ENCODE data around the gene LRRC59.
A peak's percentile ranks its signal among the peaks of the same experiment; 100 is the strongest.

The LRRC59 gene

DNA sequence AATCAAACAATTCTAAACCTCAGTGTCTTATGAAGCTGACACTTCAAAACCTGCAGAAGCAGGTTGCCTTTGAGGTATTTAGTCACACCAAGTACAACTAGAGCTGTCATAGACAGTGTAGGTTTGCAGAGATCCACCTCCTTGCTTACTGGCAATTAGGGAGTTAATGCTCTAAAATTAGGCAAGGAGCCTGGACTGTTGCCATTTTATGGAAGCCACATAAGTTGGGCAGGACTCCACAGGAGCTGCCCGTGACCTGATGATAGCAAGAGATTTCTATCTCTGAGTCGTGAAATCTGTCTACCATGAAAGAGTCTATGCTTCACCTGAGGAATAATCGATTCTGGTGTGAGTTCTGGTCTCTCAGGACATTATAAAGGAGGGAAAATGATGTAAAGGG is 15.4 kb downstream of the LRRC59 start:
- Histone ChIP-seq H3K36me3 (ENCODE audit: control insufficient read depth in 2 of 2, insufficient read depth in 2 of 2, low read length in 2 of 2) (peaks cover 42 to 49% of the 10 kb centered on the region in 2 donors), H3K9me3 (ENCODE audit: control insufficient read depth in 2 of 2, low read length in 2 of 2) (no peaks in the 10 kb centered on the region), H3K27me3 (ENCODE audit: control insufficient read depth in 1 of 2, insufficient read depth in 2 of 2, low read length in 2 of 2) (no peaks in the 10 kb centered on the region), H3K9ac (ENCODE audit: low read length in 2 of 2) (no peak overlapping the region), H3K4me1 (ENCODE audit: control insufficient read depth, insufficient read depth, low read length) (no peaks in the 10 kb centered on the region), H3K27ac (ENCODE audit: low read length) (no peak overlapping the region), H3K4me3 (ENCODE audit: low read length in 2 of 2) (no peak overlapping the region)

DNA sequence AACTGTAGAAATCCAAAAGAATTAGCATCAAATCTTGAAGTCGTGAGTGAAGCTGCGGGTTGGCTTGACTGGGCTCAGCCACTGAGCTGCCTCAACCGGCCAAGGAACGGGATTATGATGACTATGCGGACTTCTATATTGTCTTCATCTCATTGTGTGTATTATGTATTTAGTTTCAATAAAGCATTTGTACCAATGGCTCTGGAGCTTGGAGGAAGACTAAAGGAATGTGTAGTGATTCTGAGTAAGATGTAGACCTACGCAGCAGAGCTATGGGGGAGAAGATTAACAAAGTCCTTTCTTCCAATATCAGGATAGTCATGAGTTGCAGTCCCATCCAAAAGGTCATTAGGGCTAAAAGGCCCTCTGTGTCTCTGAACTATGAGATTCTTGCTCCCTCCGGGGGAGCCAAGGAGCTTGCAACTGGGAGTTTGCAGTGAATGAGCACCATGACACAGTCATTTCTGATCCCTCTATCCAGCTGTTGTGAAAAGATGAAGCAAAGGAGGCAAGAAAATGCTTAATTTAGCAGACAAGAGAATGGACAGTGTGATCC is 16.0 kb downstream of the LRRC59 start:
- Histone ChIP-seq H3K4me3 (ENCODE audit: low read length in 2 of 2) (no peak overlapping the region), H3K27ac (ENCODE audit: low read length) (no peak overlapping the region), H3K36me3 (ENCODE audit: control insufficient read depth in 2 of 2, insufficient read depth in 2 of 2, low read length in 2 of 2) (peaks cover 38 to 44% of the 10 kb centered on the region in 2 donors), H3K4me1 (ENCODE audit: control insufficient read depth, insufficient read depth, low read length) (no peaks in the 10 kb centered on the region), H3K27me3 (ENCODE audit: control insufficient read depth in 1 of 2, insufficient read depth in 2 of 2, low read length in 2 of 2) (no peaks in the 10 kb centered on the region), H3K9ac (ENCODE audit: low read length in 2 of 2) (no peak overlapping the region), H3K9me3 (ENCODE audit: control insufficient read depth in 2 of 2, low read length in 2 of 2) (no peaks in the 10 kb centered on the region)

DNA sequence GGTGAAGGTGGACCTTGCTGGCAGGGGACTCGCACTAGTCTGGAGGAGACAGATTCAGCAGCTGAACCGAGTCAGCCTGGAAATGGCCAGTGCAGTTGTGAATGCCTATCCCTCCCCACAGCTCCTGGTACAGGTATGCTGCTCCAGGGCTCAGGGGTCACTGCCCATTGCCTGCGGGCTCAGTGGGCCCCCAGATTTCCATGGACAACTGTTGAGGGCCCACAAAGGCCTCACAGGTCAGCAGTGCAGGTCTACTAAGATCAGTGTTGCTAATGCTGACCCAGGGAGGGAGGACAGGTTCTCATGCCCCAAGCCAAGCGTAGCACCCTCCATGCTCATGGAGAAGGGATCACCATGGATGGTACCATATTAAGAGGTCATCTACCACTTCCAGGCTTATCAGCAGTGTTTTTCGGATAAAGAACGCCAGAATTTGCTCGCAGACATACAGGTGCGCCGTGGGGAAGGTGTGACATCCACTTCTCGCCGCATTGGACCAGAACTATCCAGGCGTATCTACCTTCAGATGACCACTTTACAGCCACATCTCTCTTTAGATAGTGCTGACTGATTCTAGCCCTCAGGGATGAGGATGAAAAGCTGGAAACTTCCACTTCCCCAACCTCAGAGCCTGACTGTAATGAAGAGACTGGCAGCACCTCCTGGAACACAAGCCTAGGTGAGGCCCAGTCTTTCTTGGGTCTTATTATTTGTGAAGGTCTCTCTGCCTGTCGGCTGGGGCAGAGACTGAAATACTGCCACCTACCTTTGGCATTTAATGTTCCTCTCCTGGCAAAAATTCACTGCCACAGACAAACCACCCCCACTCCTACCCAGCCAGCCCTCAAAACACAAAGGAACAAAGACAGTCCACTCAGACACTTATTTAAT is 16.7 kb downstream of the LRRC59 start:
- H3K9ac ChIP-seq (ENCODE audit: low read length in 2 of 2): no peak overlapping the region
- no peak overlapping the region for H3K4me3 ChIP-seq (ENCODE audit: low read length in 2 of 2)
- peaks cover 31 to 41% of the 10 kb centered on the region in 2 donors for H3K36me3 ChIP-seq (ENCODE audit: control insufficient read depth in 2 of 2, insufficient read depth in 2 of 2, low read length in 2 of 2)
- no peaks in the 10 kb centered on the region for H3K4me1 ChIP-seq (ENCODE audit: control insufficient read depth, insufficient read depth, low read length)
- no peak overlapping the region for H3K27ac ChIP-seq (ENCODE audit: low read length)
- H3K27me3 ChIP-seq (ENCODE audit: control insufficient read depth in 1 of 2, insufficient read depth in 2 of 2, low read length in 2 of 2): no peaks in the 10 kb centered on the region
- no peaks in the 10 kb centered on the region for H3K9me3 ChIP-seq (ENCODE audit: control insufficient read depth in 2 of 2, low read length in 2 of 2)

DNA sequence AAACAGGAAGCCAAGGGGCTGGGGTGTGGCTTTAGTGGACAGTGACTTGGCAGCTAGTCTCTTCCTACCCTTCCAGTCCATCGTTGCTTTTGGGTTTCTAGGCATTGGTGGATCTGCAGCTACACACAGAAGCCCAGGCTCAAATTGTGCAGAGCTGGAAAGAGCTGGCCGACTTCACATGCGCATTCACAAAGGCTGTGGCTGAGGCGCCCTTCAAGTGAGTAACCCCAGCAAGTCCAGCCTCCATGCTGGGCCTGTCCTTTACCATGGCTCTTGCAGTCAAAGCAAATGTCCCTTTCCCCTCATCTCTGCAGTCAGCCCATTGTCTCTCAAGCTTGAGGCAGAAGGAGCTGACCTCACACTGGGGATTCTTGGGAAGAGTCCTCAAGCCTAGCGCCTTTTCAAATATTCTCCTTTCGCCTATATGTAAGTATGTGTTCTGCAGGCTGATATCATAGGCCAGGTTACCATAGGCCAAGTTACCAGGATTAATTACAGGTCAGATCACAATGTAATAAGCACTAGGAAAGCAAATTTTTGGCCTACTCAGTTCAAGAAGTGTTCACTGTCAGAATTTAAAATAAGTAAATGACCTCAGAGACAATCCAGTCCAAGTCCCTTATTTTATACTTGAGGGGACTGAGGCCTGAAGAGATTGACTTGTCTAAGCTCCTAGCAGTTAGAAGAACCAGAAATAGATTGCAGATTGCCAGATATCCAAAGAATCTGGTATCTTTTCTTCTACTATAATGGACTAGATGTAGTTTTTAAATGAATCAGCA is 17.8 kb downstream of the LRRC59 start:
- Histone ChIP-seq H3K36me3 (ENCODE audit: control insufficient read depth in 2 of 2, insufficient read depth in 2 of 2, low read length in 2 of 2) (peaks cover 22 to 32% of the 10 kb centered on the region in 2 donors), H3K9ac (ENCODE audit: low read length in 2 of 2) (no peak overlapping the region), H3K27me3 (ENCODE audit: control insufficient read depth in 1 of 2, insufficient read depth in 2 of 2, low read length in 2 of 2) (no peaks in the 10 kb centered on the region), H3K9me3 (ENCODE audit: control insufficient read depth in 2 of 2, low read length in 2 of 2) (no peaks in the 10 kb centered on the region), H3K27ac (ENCODE audit: low read length) (no peak overlapping the region), H3K4me3 (ENCODE audit: low read length in 2 of 2) (no peak overlapping the region), H3K4me1 (ENCODE audit: control insufficient read depth, insufficient read depth, low read length) (no peaks in the 10 kb centered on the region)

DNA sequence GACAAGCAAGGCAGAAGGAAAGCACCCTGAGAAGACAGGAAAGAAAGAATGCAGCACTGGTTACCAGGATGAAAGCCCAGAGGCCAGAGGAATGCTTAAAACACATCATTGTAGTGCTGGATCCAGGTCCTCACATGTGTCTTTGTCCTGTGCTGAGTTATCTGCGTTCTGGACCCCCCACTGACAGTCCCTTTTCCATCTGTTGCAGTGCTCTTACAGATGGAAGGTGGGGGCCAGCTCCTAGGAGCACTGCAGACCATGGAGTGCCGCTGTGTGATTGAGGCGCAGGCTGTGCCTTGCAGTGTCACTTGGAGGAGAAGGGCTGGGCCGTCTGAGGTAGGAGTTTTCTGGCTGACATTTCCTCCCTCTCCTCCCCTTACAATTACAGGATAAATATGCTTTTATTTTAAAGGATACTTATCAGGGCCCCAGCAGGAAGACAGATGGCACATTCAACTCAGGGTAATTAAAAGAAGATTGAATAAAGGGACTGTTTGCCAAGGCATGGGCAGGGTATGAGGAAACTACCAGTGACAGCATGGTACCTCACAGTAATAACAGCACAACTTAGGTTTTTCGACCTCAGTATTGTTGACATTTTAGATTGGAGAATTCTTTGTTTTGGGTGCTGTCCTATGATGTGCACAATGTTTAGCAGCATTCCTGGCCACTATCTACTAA is 21.3 kb downstream of the LRRC59 start:
- Histone ChIP-seq H3K9ac (ENCODE audit: low read length in 2 of 2) (no peak overlapping the region), H3K4me1 (ENCODE audit: control insufficient read depth, insufficient read depth, low read length) (peaks cover 20% of the 10 kb centered on the region), H3K36me3 (ENCODE audit: control insufficient read depth in 2 of 2, insufficient read depth in 2 of 2, low read length in 2 of 2) (peaks cover 0 to 9% of the 10 kb centered on the region in 2 donors), H3K27ac (ENCODE audit: low read length) (no peak overlapping the region), H3K9me3 (ENCODE audit: control insufficient read depth in 2 of 2, low read length in 2 of 2) (no peaks in the 10 kb centered on the region), H3K27me3 (ENCODE audit: control insufficient read depth in 1 of 2, insufficient read depth in 2 of 2, low read length in 2 of 2) (no peaks in the 10 kb centered on the region), H3K4me3 (ENCODE audit: low read length in 2 of 2) (no peak overlapping the region)

DNA sequence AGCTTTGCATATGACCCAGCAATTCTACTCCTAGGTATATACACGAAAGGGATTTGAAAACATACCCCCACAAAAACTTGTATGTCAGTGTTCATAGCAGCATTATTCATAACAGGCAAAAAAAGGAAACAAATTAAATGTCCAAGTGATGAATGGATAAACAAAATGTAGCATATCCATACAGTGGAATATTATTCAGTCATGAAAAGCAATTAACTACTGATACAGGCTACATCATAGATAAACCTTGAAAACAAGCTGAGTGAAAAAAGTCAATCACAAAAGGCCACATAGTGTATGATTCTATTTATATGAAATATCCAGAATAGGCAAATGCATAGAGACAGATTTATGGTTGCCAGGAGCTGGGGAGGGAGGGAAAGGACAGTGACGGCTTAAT is 23.6 kb downstream of the LRRC59 start:
- H3K27ac ChIP-seq (ENCODE audit: low read length): no peak overlapping the region
- no peaks in the 10 kb centered on the region for H3K9me3 ChIP-seq (ENCODE audit: control insufficient read depth in 2 of 2, low read length in 2 of 2)
- peaks cover 21% of the 10 kb centered on the region for H3K4me1 ChIP-seq (ENCODE audit: control insufficient read depth, insufficient read depth, low read length)
- H3K4me3 ChIP-seq (ENCODE audit: low read length in 2 of 2): no peak overlapping the region
- no peaks in the 10 kb centered on the region for H3K27me3 ChIP-seq (ENCODE audit: control insufficient read depth in 1 of 2, insufficient read depth in 2 of 2, low read length in 2 of 2)
- H3K9ac ChIP-seq (ENCODE audit: low read length in 2 of 2): no peak overlapping the region
- peaks cover 10 to 16% of the 10 kb centered on the region in 2 donors for H3K36me3 ChIP-seq (ENCODE audit: control insufficient read depth in 2 of 2, insufficient read depth in 2 of 2, low read length in 2 of 2)

DNA sequence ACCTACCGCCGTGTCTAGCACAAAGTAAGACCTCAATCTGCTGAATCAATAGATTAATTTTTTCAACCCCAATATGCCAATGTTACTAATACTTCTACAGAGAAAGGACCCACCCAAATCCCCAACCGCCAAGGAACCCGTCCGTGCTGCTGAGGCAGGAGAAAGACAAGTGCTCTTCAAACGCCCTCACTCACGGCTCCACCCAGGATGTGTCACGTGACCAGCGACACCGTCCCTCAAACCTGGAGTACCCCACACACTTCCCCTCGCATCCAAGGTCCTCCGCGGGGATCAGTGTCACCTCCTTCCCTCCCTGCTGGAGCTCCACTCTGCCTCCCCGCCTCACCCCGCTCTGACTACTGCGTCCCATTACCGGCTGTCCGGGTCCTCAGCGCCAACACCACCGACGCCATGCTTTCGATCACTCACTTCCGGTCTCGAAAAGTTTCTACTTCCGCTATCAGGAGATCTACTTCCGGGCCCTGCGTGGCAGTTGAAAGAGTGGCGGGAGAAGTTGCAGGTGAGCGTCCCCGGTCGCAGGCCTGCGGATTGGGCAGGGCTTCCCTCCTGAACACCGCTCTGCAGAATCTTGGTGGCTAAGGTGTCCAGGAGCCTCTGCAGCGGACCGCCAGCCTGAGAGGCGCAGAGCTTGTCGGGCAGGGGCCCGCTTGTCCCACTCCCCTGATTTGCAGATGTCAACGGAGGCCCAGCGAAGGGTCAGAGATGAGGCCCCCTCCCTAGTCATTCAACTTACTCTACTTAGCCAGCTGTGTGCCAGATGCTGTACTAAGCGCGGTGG is 24.4 kb downstream of the LRRC59 start, which contains the start of the genes EME1 and MRPL27:
TSS of gene EME1 (plus strand) at position 472 of the 799 bp plus-strand sequence. CDS start 1,980 bp downstream, outside the sequence.
TSS of gene MRPL27 (minus strand) at position 427 of the 799 bp plus-strand sequence. CDS start at position 413, 14 bp downstream.
- peak within 1 kb of the TSS; percentile 96 to 99 for H3K9ac ChIP-seq (ENCODE audit: low read length in 2 of 2)
- peaks cover 21% of the 10 kb centered on the region for H3K4me1 ChIP-seq (ENCODE audit: control insufficient read depth, insufficient read depth, low read length)
- peak within 1 kb of the TSS; percentile 91 for H3K27ac ChIP-seq (ENCODE audit: low read length)
- H3K4me3 ChIP-seq (ENCODE audit: low read length in 2 of 2): peak within 1 kb of the TSS; percentile 99 to 100
- H3K27me3 ChIP-seq (ENCODE audit: control insufficient read depth in 1 of 2, insufficient read depth in 2 of 2, low read length in 2 of 2): no peaks in the 10 kb centered on the region
- no peaks in the 10 kb centered on the region for H3K9me3 ChIP-seq (ENCODE audit: control insufficient read depth in 2 of 2, low read length in 2 of 2)
- peaks cover 14 to 23% of the 10 kb centered on the region in 2 donors for H3K36me3 ChIP-seq (ENCODE audit: control insufficient read depth in 2 of 2, insufficient read depth in 2 of 2, low read length in 2 of 2)

DNA sequence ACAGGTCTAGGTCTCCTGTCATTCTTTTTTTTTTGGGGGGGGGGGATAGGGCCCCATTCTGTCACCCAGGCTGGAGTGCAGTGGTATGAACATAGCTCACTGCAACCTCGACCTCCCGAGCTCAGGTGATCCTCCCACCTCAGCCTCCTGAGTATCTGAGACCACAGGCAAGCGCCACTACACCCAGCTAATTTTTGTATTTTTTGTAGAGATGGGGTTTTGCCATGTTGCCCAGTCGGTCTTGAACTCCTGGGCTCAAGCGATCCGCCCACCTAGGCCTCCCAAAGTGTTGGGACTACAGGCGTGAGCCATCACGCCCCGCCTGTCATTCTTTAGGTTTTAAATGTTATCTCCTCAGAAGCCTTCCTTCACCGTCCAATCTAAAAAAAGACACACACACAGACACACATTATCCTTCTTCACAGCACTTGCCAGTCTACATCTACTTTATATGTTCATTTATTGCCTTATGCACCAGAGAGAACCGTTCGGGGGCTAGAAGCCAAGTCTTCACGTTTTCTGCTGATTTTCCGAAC is 25.0 kb downstream of the LRRC59 start:
- Histone ChIP-seq H3K4me1 (ENCODE audit: control insufficient read depth, insufficient read depth, low read length) (peaks cover 21% of the 10 kb centered on the region), H3K27ac (ENCODE audit: low read length) (peak overlapping the region; percentile 91), H3K27me3 (ENCODE audit: control insufficient read depth in 1 of 2, insufficient read depth in 2 of 2, low read length in 2 of 2) (no peaks in the 10 kb centered on the region), H3K36me3 (ENCODE audit: control insufficient read depth in 2 of 2, insufficient read depth in 2 of 2, low read length in 2 of 2) (peaks cover 21 to 30% of the 10 kb centered on the region in 2 donors), H3K9ac (ENCODE audit: low read length in 2 of 2) (peak overlapping the region; percentile 96 to 99), H3K4me3 (ENCODE audit: low read length in 2 of 2) (peak overlapping the region; percentile 99 to 100), H3K9me3 (ENCODE audit: control insufficient read depth in 2 of 2, low read length in 2 of 2) (no peaks in the 10 kb centered on the region)

DNA sequence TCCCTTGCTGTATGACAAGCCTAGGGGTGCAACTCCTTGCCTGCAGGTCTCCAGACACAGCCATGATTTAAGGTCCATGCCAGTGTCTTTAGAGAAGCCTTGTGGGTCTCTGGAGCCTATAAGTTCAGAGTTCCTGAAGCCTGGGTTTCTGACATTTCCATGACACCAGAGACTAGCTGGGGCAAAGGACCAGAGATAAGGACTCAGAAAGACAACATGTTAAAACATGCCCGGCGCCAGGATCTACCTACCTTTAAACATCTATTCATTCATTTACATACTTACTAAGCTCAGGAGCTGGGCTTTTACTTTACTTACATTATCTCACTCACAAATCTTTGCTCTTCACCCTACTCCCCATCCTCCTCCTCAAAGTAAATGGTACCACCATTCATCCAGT is 25.8 kb downstream of the LRRC59 start:
- Histone ChIP-seq H3K4me3 (ENCODE audit: low read length in 2 of 2) (peak overlapping the region in 1 of 2 donors; percentile 100), H3K27ac (ENCODE audit: low read length) (no peak overlapping the region), H3K27me3 (ENCODE audit: control insufficient read depth in 1 of 2, insufficient read depth in 2 of 2, low read length in 2 of 2) (no peaks in the 10 kb centered on the region), H3K4me1 (ENCODE audit: control insufficient read depth, insufficient read depth, low read length) (peaks cover 21% of the 10 kb centered on the region), H3K9me3 (ENCODE audit: control insufficient read depth in 2 of 2, low read length in 2 of 2) (no peaks in the 10 kb centered on the region), H3K36me3 (ENCODE audit: control insufficient read depth in 2 of 2, insufficient read depth in 2 of 2, low read length in 2 of 2) (peaks cover 28 to 37% of the 10 kb centered on the region in 2 donors), H3K9ac (ENCODE audit: low read length in 2 of 2) (peak overlapping the region in 1 of 2 donors; percentile 4)

Measured in stomach smooth muscle (tissue), 2 donors.